KMS-11 (cell line): Measurements from ENCODE around the gene NEK11.
A peak's percentile ranks its signal among the peaks of the same experiment; 100 is the strongest.

Source experiments
- H2AFZ ChIP-seq: fragments of 200-600 bp; sonication (generic); 2 replicates; pipeline ENCODE4 v1.6.1; 2016; ENCODE audit warnings: antibody characterized with exemption, mixed run types, low read depth
- H3K27ac ChIP-seq: fragments of 200-600 bp; sonication (generic); 2 replicates; pipeline ENCODE4 v1.6.1; 2016; ENCODE audit warnings: mild to moderate bottlenecking, mixed run types
- H3K27me3 ChIP-seq: fragments of 200-600 bp; sonication (generic); 2 replicates; pipeline ENCODE4 v1.6.1; 2017; ENCODE audit warnings: mild to moderate bottlenecking, low read depth, mixed run types, moderate library complexity; ENCODE audit not compliant: insufficient read depth
- H3K36me3 ChIP-seq: fragments of 200-600 bp; sonication (generic); 2 replicates; pipeline ENCODE4 v1.6.1; 2017; ENCODE audit warnings: mild to moderate bottlenecking, mixed run types; ENCODE audit not compliant: insufficient read depth
- H3K4me1 ChIP-seq: fragments of 200-600 bp; sonication (generic); 2 replicates; pipeline ENCODE4 v1.6.1; 2016; ENCODE audit warnings: mild to moderate bottlenecking, low read depth, mixed run types; ENCODE audit not compliant: poor library complexity, severe bottlenecking
- H3K4me2 ChIP-seq: fragments of 200-600 bp; sonication (generic); 2 replicates; pipeline ENCODE4 v1.7.0; 2016; ENCODE audit warnings: mild to moderate bottlenecking, mixed run types
- H3K4me3 ChIP-seq: fragments of 200-600 bp; sonication (generic); IDR thresholded peaks from 2 replicates; pipeline ENCODE4 v1.6.1; 2017; ENCODE audit warnings: low read depth, low read length, mixed read lengths; ENCODE audit not compliant: insufficient read depth
- H3K79me2 ChIP-seq: fragments of 200-600 bp; sonication (generic); 2 replicates; pipeline ENCODE4 v1.6.1; 2016; ENCODE audit warnings: low read depth, mixed run types; ENCODE audit not compliant: insufficient read depth
- H3K9ac ChIP-seq: fragments of 200-600 bp; sonication (generic); 2 replicates; pipeline ENCODE4 v1.6.1; 2016; ENCODE audit warnings: mild to moderate bottlenecking, mixed run types
- H4K20me1 ChIP-seq: fragments of 200-600 bp; sonication (generic); 2 replicates; pipeline ENCODE4 v1.6.1; 2016; ENCODE audit warnings: mild to moderate bottlenecking, mixed run types; ENCODE audit not compliant: insufficient read depth
- TF ChIP-seq, protein P1 (sequence below): fragments of 200-600 bp; sonication (generic); conservative IDR thresholded peaks from 2 replicates; pipeline ENCODE4 v1.6.1; 2017; ENCODE audit warnings: low read depth, mild to moderate bottlenecking, antibody characterized with exemption, low read length, moderate library complexity, mixed read lengths

NEK11 gene

DNA sequence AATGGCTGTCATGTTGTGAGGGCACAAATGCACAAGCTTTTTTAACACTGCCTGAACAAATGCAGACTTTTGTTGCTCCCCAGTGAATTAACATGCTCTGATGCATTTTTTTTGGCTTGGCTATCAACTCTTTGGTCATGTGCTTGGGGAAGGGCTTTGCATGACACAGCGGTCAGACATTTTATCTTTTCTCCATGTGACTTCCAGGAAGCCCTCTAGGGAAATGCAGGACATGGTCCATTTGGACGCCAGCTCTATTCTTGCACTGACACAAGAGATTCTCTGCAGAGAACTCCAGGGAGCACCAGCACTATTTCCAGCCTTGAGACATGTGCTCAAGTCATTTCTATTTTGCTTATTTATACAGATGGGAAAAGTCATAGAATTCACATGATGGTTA is 46.2 kb downstream of the NEK11 start:
- H3K27ac ChIP-seq = no peak overlapping the region
- TF ChIP-seq, protein P1, sequence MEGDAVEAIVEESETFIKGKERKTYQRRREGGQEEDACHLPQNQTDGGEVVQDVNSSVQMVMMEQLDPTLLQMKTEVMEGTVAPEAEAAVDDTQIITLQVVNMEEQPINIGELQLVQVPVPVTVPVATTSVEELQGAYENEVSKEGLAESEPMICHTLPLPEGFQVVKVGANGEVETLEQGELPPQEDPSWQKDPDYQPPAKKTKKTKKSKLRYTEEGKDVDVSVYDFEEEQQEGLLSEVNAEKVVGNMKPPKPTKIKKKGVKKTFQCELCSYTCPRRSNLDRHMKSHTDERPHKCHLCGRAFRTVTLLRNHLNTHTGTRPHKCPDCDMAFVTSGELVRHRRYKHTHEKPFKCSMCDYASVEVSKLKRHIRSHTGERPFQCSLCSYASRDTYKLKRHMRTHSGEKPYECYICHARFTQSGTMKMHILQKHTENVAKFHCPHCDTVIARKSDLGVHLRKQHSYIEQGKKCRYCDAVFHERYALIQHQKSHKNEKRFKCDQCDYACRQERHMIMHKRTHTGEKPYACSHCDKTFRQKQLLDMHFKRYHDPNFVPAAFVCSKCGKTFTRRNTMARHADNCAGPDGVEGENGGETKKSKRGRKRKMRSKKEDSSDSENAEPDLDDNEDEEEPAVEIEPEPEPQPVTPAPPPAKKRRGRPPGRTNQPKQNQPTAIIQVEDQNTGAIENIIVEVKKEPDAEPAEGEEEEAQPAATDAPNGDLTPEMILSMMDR = no peak
- no peak overlapping the region for H3K4me2 ChIP-seq
- H3K36me3 ChIP-seq = no peaks in the 10 kb centered on the region
- H3K27me3 ChIP-seq = no peaks in the 10 kb centered on the region
- H4K20me1 ChIP-seq = no peaks in the 10 kb centered on the region
- H3K4me1 ChIP-seq = peaks cover 76% of the 10 kb centered on the region
- no peak overlapping the region for H3K4me3 ChIP-seq
- no peak overlapping the region for H2AFZ ChIP-seq
- no peak overlapping the region for H3K9ac ChIP-seq
- H3K79me2 ChIP-seq = no peaks in the 10 kb centered on the region

DNA sequence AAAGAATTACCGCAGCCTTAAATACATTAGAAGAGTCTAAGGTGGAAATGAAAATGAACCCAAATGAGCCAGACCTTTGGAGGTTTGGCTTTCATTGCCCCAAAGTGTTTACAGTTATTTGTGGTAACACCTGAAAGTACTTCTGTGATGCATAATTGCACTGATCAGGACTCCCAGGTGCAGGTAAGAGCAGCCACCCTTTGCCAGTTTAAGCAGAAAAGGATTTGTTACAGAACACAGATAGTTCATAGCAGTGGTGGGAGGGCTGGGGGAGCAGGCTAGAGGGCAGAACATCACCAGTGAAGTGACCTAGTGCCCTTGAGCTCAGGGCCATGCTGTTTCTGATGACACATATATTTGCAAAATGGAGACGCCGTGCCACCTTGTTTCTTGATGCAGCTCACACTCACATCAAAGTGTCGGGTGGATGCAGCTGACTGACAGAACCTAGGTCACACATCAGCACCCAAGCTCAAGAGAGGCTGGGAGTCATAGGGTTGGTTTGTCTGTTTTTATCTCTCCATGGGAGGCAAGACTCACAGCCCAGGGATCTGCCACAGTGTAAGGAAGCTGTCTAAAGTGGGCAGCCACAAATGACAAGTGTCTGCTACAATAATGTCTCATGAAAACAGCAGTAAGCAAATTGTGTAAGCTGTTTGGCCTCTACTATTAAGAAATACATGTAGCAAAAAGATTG is 49.1 kb downstream of the NEK11 start:
- Histone ChIP-seq H3K27ac (peak overlapping the region; percentile 85), H3K4me2 (peak overlapping the region; percentile 75)

GRCh38 chr3:131077904-131078303 is 51.2 kb downstream of the NEK11 start:
- H3K4me1 ChIP-seq = peaks cover 79% of the 10 kb centered on the region
- no peak overlapping the region for H2AFZ ChIP-seq
- no peaks in the 10 kb centered on the region for H3K79me2 ChIP-seq
- no peaks in the 10 kb centered on the region for H3K27me3 ChIP-seq
- no peak overlapping the region for H3K4me3 ChIP-seq
- TF ChIP-seq, protein P1 = no peak
- H4K20me1 ChIP-seq = no peaks in the 10 kb centered on the region
- no peak overlapping the region for H3K9ac ChIP-seq
- no peak overlapping the region; the same call in 1 of the 2 replicates for H3K27ac ChIP-seq
- peak overlapping the region; percentile 75 for H3K4me2 ChIP-seq
- no peaks in the 10 kb centered on the region for H3K36me3 ChIP-seq

More for the DNA sequence above, 49.1 kb downstream of the NEK11 start:
- no peaks in the 10 kb centered on the region for H4K20me1 ChIP-seq
- peaks cover 75% of the 10 kb centered on the region for H3K4me1 ChIP-seq
- no peak overlapping the region for H3K4me3 ChIP-seq
- peak overlapping the region; percentile 39; the same call in 1 of the 2 replicates for H2AFZ ChIP-seq
- no peaks in the 10 kb centered on the region for H3K36me3 ChIP-seq
- TF ChIP-seq, protein P1 = no peak
- peak overlapping the region; percentile 49; the same call in 1 of the 2 replicates for H3K9ac ChIP-seq
- H3K27me3 ChIP-seq = no peaks in the 10 kb centered on the region
- H3K79me2 ChIP-seq = no peaks in the 10 kb centered on the region

GRCh38 chr3:131079086-131079485 is 52.4 kb downstream of the NEK11 start:
- H3K9ac ChIP-seq = no peak overlapping the region
- TF ChIP-seq, protein P1 = no peak
- H3K4me2 ChIP-seq = no peak overlapping the region
- H3K4me1 ChIP-seq = peaks cover 79% of the 10 kb centered on the region
- no peak overlapping the region for H3K27ac ChIP-seq
- H3K4me3 ChIP-seq = no peak overlapping the region
- H3K27me3 ChIP-seq = no peaks in the 10 kb centered on the region
- no peaks in the 10 kb centered on the region for H4K20me1 ChIP-seq
- no peak overlapping the region for H2AFZ ChIP-seq
- H3K36me3 ChIP-seq = no peaks in the 10 kb centered on the region
- H3K79me2 ChIP-seq = no peaks in the 10 kb centered on the region
